ENCODE data around the gene RER1.

RER1 gene

DNA sequence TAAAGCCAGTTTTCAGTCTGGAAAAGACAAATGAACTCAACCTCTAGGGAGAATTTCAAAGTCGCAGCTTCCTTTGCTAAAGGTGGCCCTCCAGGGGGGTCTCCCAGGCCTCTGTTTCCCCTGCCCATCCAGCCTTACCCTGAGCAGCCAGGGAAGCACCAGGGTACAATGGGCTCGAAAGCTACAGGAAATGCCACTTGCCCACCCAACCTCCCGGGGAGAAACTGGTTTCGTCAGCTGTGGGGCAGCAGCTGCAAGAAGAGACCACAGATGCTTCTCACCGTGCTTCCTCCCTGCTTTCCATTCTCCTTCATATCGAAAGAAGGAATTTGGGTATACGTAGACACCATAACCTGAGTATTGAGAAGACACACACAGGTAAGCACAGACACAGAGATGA lies 2.0 kb upstream of the RER1 start:
- DNase-seq (ENCODE audit: low read depth, low spot score): no peak

DNA sequence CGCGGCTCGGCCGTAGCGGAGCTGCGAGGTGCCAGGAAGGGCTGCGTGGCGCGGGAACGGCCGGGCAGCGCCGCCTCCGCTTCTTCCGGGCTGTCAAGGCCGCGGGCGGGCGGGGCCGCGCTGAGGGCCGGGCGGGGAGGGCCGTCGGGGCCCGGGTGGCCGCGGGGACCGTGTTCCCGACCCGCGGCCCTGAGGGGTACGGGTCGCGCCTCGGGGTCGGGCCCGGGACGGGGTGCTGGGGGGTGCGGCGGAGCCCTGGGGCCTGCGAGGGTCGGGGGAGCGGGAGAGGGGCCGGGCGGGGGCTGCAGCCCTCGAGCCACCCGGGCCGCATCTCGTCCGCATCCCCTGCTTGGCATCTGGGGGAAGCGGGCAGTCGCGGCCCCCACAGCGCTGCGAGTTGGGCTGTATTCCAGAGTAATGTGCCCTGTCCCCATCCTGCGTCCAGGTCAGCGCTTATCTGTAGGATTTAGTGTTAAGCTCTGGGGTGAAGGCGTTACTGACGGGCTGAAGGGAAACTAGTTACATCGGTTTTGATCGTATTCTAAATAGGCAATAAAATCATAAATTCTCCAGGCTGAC lies 379 bp downstream of the RER1 start:
- no peak for DNase-seq (ENCODE audit: low read depth, low spot score)

DNA sequence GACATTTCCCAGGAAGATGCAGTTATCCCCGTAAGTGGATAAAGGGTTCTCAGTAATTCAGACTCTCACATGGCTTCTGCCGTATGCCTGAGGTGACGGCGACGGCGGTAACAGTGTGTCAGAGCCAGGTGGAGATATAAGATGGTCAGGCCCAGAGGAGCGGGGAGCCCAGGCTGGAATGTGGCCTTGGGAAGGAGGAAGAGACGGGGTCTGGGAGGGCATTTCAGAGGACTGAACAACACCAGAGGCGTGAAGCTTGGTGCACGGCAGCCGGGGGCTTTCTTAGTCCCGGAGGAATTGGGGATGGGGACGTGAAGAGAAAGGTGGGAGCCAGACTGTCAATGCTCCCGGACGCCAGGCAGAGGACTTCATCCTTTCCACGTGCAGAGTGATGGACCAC lies 1.0 kb downstream of the RER1 start:
- DNase-seq (ENCODE audit: low read depth, low spot score): no peak

DNA sequence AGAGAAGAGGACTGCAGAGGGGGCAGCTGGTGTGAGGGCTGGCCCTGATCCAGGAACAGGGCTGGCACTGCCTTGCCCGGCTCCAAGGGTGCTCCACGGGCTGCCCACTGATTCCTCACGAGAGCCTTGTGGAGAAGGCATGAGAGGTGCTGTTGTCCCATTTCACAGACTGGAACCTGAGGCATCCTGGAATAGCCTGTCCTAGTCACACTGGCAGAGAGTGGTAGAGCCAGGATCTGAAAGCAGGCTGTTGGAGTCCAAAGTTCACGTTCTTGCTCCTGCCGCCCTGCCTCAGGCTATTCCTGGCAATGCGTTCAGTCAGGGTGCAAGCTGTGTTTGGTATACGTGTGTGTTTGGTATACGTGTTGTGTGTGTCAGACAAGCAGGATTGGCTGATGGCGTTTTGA lies 1.8 kb downstream of the RER1 start:
- DNase-seq (ENCODE audit: low read depth, low spot score): no peak

DNA sequence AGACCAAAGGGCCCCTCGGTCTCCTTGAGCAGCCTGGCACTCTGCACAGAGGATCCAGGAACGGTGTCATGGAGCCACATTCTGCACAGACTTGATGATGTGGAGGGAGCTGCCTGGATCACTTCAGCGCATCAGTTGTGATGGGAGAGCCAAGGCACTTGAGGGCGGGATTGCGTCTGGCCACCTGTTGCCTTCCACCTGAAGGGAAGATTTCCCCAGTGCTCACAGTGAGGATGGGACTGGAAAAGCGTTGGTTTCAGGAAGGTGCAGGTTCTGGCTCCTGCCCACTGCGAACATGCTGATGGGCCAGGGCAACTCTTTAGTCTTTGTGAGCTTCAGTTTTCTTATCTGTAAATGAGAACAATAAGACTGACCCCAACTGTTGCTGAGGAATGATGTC lies 2.6 kb downstream of the RER1 start:
- DNase-seq (ENCODE audit: low read depth, low spot score): no peak

DNA sequence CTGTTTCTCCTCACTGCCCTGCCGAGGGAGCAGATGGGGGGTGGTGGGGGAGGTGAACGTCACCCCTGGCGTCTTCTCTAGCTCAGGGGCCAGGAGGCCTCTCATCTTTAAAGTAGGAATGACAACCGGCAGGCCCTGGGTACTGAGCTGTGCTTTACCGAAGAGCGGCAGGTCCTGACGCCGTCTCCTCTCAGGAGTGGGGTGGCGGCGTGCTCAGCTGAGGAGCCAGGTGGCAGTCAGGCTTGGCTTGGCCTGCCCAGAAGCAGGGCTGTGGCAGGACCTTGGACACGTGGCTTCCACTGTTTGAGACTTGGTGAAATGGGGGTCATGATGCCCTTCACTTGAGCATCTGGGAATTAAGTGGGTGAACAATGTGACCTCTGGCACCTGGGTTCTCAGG lies 3.1 kb downstream of the RER1 start:
- no peak for DNase-seq (ENCODE audit: low read depth, low spot score)

DNA sequence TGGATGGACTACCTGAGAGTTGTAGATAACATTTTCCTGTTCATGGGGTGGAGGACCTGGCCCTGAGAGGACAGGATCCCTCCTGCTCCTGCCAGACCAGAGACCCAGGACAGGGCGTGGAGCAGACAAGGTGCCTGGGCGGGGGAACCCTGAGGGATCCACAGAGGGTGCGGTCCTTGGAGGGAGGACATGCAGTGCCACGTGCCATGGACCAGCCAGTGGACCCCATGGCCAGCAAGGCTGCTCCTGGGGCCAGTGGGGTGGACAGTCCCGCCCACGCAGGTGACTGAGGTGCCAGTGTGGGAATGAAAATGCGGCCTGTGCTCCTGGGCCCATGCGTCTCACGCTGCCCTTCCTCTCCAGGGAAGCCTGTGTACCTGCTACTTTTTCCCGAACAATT lies 3.6 kb downstream of the RER1 start:
- DNase-seq (ENCODE audit: low read depth, low spot score): no peak

DNA sequence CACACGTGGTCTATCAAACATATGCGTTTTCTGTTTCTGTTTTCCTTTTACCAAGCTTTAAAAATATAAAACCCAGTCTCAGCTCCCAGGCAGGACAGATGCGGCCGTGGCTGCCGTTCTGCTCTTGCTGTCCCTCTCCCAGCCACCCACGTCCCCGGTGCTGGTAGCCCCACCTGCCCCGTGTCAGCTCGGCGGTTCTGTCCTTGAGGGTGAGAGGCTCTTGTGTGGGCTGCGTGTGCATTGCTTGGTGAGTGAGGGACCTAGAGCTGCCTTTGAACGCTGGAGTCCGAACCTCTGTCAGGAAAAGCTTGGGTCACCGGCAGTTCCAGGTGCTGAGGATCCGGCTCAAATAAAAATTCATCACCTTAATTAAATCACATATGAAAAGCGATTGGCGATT lies 4.4 kb downstream of the RER1 start:
- no peak for DNase-seq (ENCODE audit: low read depth, low spot score)

DNA sequence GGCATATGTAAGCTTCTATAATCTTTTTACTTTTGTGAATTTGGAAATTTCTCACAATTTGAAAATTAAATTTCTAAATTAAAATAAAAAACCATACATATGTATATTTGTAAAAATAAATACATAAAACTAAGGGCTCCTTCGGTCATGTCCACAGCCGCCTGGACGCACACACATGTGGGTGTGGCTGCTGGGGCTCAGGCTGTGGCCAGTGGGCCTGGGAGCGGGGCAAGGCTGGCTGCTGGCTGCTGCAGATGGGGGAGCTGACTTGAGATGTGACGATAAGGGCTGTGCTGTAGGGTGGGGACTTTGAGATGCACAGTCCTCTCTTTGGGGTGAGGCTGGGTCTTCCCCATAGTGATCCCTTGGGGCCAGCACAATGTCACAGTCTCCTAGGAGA lies 4.8 kb downstream of the RER1 start:
- DNase-seq (ENCODE audit: low read depth, low spot score): no peak

DNA sequence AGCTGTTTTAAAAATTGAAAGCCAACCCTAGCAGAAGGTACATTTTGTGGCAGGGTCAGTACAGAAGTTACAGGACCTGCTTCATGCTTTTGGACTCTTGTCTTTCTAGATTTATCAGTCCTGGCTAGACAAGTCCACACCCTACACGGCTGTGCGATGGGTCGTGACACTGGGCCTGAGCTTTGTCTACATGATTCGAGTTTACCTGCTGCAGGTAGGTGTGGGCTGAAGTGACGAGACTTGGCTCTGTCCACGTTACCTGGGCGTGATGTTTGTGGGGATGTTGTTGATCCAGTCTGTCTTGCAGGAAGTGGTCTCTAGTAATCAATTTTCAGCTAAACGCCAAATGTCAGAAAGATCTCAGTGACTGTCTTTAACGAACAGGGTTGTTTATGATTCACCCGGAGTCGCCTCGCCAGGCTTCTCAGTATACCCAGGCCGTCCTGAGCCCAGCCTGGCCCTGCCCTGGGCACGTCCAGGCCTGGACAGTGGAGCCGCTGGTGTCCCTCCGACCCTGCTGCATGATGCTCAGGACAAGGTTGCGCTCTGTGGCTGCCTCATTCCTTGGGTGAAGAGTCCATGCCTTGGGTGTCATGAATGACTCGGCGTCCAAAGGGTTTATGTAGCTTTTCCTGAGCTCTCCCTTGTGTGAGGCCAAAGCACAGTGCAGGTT lies 5.5 kb downstream of the RER1 start:
- DNase-seq (ENCODE audit: low read depth, low spot score): no peak

DNA sequence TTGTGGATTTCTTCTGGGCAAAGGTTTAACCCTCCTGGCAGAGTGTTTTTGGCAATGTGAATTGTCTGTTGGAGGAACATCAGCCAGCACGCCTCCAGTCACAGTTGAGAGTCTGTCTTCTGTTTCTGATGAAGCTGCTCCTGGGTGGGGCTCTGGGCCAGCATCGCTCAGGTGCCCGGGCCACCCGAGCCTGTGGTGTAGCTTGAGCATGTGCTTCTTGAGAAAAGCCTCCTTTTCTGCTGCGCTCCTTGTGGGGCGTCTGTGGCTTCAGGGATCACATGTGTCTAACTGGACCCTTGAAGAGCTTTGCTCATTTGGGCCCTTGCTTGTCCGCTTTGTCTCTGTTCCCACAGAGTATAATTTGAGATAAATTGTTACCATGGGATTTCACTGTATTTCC lies 7.2 kb downstream of the RER1 start:
- no peak for DNase-seq (ENCODE audit: low read depth, low spot score)

DNA sequence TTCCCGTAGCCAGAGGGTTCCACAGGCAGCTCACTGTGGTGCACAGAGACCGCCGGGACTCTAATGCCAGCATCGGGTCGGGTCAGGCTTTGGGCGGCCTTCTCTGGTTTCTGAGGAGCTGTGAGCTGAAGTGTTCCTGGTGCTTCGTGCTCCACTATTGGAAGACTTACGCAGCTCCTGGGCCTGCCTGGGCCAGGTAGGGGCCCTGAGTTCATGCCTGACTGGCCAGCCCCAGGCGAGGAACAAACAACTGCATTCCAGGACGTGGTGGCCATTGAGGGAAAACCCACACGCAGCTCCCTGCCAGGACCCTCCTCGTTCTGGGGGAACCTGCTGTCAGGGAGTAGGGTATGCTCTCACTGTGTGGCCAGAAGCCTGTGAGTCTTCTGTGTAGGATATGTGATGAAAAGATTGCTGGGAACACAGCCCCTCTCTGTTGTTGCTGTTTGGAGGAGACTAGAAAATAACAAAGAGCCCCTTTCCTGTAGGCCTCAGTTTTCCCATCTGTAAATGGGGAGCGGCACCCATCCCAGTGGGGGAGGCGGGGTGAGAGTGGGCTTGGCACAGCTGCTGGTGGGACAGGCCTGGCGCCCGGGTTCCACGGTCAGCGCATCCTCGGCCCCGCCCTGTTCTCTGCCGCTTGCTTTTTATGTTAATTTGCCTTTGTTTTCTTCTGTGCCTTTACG lies 8.4 kb downstream of the RER1 start:
- no peak for DNase-seq (ENCODE audit: low read depth, low spot score)

DNA sequence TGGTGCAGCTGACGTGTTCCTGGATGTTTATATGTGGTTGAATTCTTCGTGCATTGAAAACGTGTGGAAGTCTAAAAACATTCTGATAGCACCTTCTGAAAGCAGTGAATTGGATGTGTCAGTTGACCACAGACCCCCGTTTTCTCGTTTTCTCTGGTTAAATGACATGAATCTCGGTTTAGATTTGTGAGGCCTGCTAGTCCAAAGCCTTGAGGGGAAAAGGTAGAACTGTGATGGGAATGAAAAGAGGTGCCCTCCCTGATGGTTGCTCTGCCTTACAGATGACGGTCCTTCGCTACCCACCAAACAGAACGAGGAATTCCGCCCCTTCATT lies 8.9 kb downstream of the RER1 start:
- DNase-seq (ENCODE audit: low read depth, low spot score): no peak

DNA sequence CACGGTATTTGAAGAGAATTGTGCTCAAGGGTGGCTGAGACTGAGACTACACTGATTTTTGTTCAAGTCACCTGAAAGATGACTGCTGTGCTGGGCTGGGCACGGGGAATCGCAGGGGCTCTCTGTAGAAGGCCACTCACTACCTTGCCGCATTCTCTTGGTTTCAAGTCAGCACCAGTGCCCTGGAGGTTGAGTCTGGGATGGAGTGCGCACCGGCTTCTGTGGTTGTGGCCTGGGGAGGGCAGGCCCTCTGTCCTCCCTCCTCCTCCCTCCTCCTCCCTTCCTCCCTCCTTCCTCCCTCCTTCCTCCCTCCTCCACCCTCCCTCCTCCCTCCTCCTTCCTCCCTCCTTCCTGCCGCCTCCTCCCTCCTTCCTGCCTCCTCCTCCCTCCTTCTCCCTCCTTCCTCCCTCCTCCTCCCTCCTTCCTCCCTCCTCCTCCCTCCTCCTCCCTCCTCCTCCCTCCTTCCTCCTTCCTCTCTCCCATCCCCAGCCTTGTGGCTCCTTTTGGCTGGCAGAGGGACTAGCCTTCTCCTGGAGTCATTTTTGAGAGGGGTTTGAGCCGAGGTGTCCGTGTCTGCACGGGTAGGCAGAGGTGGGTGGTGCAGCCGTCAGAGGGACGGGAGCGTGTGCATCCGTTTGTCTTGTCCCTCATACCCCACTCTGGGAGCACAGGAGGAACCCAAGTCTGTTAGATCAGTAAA lies 9.5 kb downstream of the RER1 start:
- DNase-seq (ENCODE audit: low read depth, low spot score): no peak

DNA sequence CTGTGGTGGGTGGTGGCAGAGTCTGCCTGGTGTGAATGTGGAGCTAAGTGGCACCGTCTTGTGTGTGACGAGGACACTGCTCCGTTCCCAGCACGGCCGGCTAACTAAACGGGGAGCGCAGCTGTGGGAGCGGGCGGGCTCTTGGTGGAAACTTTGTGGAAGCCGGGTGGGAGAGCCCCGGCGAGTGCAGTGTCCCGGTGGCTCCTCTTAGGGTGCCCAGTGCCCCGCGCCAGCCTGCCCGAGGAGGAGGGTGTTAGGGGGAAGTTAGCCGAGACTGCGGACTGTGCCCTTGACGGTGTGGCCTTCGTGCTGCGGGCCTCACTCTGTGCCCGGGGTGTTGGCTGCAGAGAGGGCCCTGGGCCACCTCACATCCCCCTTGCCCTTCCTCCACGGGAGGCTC lies 10.8 kb downstream of the RER1 start:
- DNase-seq (ENCODE audit: low read depth, low spot score): no peak

DNA sequence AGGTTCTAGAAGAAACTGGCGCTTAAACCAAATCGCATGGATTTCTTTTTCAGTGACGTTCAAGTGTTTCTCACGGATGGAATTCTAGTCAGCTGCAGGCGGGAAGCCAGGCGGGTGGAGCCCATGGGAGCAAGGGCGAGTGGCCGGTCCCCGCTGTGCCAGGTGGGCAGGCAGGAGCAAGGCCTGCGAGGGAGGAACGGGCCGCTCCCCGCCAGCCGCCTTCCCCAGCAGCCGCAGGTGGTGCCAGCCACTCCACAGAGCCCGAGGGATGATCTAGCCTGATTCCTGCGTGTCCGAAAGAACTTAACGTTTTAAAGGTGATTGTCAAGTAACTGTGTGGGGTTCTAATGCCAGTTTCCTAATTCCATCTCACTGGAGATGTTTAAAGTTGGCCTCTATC lies 11.6 kb downstream of the RER1 start:
- no peak for DNase-seq (ENCODE audit: low read depth, low spot score)

DNA sequence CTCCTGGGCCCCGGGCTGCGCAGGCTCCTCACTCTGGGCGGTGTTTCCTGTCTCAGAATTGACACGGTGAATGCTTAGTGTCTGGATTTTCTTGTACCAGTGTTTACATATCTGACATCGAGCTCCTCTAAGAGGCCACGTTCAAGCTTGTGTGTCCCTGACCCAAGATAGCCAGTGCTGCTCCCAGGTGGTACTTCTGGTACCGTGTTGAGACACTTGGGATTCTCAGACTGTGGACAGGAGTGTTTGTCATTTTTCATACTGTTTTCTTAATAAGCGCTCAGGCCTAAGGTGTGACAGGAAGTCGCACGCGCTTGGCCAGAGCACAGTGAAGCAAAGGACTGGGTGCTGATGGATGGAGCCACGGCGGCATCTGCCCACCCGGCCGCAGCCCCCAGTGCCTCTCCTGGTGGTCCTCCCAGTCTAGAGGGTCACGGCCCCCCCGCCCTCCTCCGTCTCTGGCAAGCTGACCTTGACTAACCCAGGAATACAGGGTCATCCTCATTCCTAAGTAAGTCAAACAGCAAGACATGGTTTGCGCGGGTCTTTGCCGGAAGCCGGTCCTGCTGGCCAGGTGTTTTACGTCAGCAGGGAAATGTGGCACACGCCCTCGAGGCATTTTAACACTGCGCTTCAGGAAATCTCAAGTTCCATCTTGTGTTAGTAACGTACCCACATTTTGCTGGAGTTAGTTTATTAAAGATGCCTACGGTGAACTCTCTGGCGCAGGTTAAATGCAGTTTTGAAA lies 12.7 kb downstream of the RER1 start:
- no peak for DNase-seq (ENCODE audit: low read depth, low spot score)

DNA sequence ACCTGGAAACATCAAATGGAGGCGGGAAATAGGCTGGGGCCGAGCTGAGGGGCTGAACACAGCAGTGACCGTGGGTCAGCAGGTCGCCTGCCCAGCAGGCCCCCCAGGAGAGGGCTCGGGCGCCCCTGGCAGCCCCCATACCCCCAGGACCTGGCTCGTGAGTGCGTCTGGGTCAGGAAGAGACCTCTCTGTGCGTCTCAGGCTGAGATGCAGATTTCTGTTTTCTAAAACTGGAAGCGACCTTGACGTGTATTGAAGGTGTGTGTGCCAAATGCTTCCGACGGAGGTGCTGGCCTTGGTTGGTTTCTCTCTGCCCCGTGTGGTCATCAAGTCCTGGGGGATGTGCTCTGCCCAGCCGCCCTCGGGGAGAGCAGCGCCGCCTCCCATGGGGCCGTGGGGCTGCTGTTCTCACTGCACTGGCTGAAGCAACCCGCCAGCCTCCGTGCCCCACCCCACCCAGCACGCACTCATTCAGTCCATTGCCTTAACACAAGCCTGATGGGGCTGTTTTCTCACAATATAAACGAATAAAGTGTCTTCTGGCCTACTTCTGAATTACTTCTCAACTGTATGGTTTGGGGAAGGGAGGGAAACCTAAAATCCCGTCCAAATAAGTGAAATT lies 13.4 kb downstream of the RER1 start:
- DNase-seq (ENCODE audit: low read depth, low spot score): no peak

DNA sequence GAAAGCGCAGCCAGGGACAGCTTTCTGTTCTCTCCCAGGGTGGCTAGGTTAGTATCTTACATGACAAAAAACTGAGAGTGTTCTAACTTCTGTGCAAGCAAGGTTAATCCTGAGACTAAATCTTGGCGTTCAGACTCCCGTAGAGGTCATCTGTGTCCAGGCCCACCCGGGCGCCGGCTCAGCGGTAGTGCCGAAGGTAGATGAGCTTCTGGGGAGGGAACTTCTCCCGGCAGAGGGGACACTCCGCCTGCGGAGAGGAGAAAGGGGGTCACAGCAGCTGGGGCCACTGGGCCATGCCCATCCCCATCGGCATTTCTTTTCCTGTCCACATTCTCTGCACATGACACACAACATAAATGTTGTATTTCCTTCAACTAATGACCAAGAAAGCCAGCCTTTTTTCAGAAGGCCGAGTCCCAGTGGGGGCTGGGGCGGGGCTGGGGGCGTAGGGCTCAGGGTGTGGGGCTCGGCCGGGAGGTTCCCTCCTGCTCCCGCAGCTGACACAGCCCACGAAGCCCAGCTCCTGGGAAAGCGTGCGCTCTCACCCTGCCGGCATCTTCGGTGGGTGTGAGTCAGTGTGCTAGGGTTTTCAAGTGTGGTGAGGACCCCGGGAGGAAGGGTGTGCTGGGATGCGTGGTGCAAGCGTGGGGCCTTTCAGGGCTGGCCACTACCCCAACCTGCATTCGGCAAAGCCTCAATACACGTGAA lies 14.1 kb downstream of the RER1 start:
- no peak for DNase-seq (ENCODE audit: low read depth, low spot score)

DNA sequence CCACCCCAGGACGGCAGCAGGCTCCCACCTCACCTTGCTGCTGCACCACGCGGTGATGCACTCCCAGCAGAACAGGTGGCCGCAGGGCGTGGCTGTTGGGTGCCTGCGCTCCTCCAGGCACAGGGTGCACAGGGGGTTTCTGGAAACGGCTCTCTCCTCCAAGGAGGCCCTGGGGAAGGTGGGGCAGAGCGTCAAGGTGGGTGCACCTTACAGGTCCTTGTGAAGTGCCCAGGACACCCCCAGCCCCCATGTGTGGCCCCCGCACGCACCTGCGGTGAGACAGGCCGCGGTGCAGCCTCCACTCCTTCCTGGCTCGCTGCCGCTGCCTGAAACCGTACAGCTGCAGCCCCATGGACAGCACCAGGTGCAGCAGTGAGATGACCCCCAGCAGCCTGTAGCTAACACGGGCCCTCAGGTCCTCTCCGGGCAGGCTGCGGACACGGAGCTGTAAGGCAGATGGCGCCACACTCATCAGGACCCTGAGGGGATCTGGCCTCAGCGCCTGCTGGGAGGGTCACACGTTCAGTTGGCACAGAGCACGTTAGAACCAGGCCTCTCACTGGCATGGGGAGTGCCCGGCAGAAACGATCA lies 14.9 kb downstream of the RER1 start:
- DNase-seq (ENCODE audit: low read depth, low spot score): no peak

All from iPS DF 19.7 (cell line).